Measurements from ENCODE around the gene ARHGDIG.

GRCh38 chr16:234468-235305, 45.7 kb upstream of the ARHGDIG start, which contains the start of gene FAM234A:
- TF ChIP-seq FOXP2 (optimal IDR thresholded peaks at IDR 0.05; ENCODE audit: borderline replicate concordance, extremely low read depth, extremely low read length, insufficient read depth) (no peak), SIN3A (IDR thresholded peaks at IDR 0.05; ENCODE audit: borderline replicate concordance, insufficient read depth, low read length) (no peak; the same call in 1 of the 2 replicates), TAF1 (IDR thresholded peaks at IDR 0.05; ENCODE audit: borderline replicate concordance, insufficient read depth, low read length) (peak; percentile 46; the same call in 1 of the 2 replicates)
